Stimulated activated CD8-positive, alpha-beta memory T cell treated with anti-CD3 and anti-CD28 coated beads, Interleukin-7, amount 100 ng/mL, for 24 hours (primary cell): ENCODE data around the gene B3GNT7.
A peak's percentile ranks its signal among the peaks of the same experiment; 100 is the strongest.
"Not testable (repeated sequence)": the region's sequence is repeated elsewhere in the genome, so short reads cannot be mapped to it uniquely, and the experiment has no call there.

Source experiments
- DNase-seq: peaks from one replicate; pipeline ENCODE4 v3.0.0-alpha.2; 2020; ENCODE audit warnings: low read depth

B3GNT7 gene

DNA sequence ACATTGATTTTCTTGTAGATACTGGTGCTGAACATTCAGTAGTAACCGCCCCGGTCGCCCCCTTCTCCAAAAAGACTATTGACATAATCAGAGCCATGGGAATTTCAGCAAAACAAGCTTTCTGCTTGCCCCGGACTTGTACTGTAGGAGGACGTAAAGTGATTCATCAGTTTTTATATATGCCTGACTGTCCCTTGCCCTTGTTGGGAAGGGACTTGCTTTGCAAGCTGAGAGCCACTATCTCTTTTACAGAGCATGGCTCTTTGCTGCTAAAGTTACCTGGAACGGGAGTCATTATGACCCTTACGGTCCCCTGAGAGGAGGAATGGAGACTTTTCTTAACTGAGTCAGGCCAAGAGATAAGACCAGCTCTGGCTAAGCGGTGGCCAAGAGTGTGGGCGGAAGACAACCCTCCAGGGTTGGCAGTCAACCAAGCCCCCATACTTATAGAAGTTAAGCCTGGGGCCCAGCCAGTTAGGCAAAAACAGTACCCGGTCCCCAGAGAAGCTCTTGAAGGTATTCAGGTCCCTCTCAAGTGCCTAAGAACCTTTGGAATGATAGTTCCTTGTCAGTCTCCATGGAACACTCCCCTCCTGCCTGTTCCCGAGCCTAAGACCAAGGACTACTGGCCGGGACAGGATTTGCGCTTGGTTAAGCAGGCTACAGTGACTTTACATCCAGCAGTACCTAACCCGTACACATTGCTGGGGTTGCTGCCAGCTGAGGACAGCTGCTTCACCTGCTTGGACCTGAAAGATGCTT is 8.1 kb downstream of the B3GNT7 start:
- DNase-seq: not testable (repeated sequence)

DNA sequence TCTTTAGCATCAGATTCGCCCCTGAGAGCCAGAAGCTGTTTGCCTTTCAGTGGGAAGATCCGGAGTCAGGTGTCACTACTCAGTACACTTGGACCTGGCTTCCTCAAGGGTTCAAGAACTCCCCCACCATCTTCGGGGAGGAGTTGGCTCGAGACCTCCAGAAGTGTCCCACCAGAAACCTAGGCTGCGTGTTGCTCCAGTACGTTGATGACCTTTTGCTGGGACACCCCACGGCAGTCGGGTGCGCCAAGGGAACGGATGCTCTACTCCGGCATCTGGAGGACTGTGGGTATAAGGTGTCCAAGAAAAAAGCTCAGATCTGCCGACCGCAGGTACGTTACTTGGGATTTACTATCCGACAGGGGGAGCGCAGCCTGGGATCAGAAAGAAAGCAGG is 8.7 kb downstream of the B3GNT7 start:
- DNase-seq: not testable (repeated sequence)

DNA sequence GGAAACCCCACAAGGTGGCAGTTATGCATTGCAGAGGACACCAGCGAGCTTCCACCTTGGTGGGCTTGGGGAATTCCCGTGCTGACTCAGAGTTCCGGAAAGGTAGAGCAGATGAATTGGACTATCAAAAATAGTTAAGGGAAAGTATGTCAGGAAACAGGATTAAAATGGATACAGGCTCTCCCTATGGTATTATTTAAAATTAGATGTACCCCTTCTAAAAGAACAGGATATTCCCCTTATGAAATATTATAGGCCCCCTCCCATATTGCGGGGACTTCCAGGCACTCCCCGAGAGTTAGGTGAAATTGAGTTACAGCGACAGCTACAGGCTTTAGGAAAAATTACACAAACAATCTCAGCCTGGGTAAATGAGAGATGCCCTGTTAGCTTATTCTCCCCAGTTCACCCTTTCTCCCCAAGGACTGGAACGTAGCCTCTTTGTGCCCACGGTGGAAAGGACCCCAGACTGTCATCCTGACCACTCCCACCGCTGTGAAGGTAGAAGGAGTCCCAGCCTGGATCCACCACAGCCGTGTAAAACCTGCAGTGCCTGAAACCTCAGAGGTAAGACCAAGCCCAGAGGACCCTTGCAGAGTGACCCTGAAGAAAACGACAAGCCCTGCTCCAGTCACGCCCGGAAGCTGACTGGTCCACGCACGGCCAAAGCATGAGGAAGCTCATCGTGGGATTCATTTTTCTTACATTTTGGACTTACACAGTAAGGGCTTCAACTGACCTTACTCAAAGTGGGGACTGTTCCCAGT is 10.3 kb downstream of the B3GNT7 start:
- not testable (repeated sequence) for DNase-seq

DNA sequence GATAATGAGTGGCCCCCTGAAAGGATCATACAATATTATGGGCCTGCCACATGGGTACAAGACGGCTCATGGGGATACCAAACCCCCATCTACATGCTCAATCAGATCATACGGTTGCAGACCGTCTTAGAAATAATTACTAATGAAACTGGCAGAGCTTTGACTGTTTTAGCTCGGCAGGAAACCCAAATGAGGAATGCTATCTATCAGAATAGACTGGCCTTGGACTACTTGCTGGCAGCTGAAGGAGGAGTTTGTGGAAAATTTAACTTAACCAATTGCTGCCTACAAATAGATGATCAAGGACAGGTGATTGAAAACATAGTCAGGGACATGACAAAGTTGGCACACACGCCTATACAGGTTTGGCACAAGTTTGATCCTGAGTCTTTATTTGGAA is 12.2 kb downstream of the B3GNT7 start:
- DNase-seq: not testable (repeated sequence)

DNA sequence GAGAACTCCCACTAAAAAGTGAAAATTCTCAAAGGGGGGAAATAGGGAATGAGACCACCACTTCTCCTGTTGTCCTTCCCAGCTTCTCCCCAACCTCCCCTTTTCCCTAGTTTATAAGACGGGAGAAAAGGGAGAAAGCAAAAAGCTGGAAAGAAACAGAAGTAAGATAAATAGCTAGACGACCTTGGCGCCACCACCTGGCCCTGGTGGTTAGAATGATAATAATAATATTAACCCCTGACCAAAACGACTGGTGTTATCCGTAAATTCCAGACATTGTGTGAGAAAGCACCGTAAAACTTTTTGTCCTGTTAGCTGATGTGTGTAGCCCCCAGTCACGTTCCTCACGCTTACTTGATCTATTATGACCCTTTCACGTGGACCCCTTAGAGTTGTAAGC is 12.8 kb downstream of the B3GNT7 start:
- DNase-seq: not testable (repeated sequence)

DNA sequence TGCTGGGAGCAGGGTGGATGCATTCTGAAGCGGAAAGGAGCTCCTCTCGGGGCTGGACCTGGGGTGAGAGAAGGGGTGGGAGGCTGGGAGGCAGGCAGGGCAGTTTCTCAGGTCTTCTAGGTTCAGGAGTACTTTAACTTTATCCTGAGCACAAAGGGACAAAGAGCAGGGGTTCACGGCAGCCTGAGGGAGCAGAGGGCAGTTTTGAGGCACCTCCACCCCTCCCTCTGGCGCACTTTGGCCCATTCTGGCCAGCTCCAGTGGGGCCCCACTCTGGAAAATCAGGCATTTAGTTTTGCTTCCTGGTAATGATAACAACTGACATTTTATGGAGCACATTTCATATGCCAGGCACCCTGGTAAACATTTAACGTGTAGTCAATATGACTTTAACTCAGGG is 14.3 kb downstream of the B3GNT7 start:
- no peak for DNase-seq

DNA sequence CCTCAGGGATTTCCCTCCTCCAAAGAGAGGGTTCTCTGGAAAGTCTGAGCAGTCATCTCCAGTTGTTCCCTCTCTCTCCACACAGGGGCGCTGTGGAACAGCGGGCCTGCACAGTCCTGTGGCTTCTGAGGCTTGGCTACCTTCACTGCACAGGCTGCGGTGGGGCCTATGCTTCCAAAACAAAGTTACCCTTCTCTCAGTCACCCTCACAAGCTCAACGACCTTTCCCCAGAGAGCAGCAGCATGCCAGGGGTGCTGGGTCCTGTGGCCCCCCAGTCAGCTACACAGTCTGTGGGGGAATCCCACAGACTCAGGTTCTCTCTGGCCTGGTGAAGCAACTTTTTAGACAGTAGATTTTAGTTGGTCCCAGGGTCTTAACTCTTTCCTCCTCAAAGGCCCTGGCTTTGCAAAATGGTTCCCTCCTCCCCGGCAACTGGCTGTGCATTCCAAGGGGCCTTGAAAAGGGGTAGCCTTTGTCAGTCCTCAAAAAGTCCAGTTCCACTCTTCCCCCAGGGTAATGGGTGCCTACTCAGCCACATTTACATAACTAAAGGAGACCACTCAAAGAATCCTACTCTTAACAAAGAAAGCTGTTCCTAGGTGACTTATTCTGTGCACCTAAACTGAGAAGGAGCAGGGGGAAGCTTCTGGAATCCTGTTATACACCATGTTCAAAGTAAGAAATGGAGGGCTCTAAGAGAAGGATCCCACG is 14.9 kb downstream of the B3GNT7 start:
- DNase-seq: no peak

DNA sequence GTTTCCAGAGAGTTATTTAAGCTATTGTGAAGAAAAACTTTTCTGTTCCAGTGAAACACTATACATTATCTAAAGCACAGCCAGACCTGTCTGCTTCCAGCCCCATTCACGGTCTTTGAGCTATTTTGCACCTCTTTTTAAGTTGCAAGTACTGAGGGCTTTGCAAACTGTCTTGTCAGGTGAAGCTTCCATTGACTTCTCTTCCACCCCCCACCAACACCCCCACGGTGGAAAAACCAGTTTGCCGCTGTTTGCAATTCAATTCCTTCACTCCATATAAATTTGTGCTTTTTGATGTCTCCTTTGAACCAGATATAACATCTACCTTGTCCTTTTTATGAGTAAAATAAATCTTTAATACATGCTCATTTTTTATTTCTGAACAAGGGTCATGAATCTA is 15.7 kb downstream of the B3GNT7 start:
- no peak for DNase-seq

DNA sequence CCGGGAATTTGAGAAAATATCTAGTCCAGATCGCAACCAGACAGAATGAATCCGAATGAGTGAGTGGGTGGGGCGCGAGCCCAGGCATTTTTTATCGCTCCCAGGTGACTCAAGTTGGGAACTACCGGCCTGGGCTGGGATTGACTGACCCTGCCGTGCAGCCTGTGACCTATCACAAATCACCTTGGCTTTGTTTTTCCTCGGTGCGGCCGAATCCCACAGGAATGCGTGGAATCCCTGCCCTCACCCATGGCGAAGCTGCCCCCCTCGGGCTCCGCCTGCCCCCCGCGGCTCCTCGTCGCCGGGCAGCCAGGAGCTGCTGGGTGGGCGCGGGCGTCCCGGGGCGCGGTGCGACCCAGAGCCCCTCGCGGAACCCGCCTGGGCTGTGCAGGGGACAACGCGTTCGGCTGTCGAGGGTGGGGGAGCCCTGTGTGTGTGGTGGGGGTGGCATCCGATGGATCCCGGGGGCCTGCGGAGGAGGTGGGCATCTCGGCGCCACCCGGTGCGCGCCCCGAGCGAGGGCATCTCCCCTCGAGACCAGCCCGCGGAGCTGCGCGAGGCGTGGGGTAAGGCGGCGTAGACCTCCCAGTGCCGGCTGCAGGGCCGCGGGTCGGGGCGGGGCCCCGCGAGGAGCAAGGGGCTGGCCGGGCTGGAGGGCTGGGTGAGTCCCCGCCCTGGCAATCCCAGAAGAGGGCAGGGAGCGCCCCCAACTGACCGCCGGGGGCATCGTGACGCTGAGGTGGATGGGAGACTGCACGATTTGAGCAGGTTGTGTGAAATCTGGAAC is 16.5 kb downstream of the B3GNT7 start:
- peak; percentile 63 for DNase-seq

DNA sequence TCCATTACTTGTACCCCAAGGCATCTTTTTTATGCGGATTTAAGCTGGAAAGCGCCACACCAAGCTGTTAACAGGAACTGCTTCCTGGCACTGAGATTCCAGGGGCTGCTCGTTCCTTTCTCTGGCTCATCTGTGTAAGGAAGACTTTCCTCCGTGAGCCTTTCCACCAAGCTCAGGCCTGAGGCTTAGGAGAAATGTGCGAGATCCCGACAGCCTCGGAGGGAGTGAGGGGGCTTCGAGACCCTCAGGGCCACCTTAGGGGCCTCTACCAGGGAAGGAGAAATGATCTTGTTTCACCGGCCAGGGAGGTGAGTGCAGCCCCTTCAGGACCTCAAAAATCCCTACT is 17.1 kb downstream of the B3GNT7 start:
- no peak for DNase-seq

DNA sequence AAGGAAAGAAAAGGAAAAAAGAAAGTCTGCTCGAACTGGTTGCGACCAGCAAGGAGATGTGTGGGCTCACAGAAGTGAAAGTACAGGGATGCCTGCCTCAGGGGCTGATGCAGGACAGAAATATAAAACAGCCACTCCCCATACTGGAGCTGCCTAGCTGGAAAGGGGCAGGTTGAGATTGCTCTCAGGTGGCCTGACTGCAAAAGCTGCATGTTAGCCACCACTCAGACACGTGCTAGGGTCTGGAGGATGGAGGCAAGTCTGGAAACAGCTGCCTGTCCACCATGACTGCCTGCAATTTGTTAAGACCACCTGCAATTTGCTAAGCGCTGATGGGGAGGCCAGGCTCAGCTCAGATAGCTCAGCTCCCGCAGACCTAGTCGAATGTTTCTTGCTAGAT is 17.9 kb downstream of the B3GNT7 start:
- no peak for DNase-seq

DNA sequence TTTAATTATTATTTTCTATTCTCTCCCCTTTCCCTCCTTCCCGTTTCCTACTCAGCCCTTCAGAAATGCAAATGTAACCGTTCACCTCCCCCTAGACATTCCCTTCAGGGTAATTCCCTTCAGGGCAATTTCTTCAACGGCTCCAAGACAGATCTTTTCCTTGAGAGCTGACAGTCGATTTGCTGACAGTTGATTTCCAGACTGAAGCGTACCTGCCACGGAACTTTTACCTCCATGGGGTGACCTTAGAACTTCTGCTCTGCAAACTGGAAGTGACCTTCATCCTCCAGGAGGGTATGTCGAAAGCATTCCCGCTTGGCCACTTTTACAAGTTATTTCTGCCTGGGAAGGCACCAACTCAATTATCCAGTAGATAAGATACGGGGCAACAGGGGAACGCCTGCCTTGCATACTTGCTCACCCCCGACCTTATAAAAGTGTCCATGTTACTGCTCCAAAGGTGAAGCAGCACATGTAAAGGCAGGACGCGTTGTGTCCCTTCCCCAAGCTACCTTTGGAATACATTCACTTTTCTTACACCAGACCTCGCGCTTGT is 18.5 kb downstream of the B3GNT7 start:
- DNase-seq: no peak

DNA sequence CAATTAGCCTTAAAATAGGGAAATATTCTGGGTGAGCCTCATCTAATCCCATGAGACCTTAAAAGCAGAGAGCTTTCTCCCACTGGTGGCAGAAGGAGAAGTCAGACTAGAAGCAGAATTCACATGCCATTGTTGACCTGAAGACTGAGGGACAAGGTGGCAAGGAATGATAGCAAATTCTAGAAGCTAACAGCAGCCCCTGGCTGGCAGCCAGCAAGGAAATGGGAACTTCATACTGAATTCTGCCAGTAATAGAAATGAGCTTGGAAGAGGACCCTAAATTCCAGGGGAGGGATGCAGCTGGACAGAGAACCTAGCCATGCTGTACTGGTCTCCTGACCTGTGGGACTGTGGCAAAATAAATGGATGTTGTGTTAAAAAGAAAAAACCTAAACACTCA is 19.5 kb downstream of the B3GNT7 start:
- DNase-seq: no peak

DNA sequence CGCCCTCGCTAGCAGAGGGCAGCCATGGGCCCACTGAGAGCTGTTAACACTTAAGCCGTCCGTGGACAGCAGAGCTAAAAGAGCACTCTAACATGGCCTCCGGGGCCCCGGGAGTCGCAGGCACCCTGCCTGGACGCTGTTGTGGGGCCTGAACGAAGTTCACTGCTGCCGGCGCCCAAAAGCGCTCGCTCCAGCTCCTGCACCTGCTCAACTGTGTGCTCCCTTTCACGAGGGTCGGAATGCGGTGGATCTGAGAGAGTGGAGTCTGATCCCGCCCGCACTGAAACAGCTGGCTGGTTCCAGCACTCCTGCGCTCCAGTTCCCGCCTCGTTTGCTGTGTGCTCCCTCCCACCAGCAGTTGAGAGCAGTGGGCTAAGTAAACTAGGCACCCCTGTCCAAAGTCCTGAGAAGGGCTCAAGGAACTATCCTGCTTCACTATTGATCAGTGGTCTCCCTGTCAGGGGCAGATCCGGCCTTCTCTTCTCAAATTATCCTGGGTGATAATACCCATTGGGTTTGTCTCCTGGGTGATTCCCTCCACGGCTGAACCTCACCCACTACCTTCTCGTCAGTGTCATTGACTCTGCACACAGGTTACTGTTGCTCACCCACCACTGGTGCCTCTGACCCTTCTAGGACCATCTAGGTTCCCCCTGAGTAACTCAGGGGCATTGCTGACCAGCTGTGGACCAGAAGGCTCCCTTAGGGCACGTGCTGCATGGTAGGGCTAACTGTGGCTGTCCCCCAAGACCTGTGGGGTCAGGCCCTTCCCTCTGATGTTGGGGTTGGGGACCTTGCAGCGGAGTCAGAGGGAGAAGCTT is 23.5 kb downstream of the B3GNT7 start:
- no peak for DNase-seq

DNA sequence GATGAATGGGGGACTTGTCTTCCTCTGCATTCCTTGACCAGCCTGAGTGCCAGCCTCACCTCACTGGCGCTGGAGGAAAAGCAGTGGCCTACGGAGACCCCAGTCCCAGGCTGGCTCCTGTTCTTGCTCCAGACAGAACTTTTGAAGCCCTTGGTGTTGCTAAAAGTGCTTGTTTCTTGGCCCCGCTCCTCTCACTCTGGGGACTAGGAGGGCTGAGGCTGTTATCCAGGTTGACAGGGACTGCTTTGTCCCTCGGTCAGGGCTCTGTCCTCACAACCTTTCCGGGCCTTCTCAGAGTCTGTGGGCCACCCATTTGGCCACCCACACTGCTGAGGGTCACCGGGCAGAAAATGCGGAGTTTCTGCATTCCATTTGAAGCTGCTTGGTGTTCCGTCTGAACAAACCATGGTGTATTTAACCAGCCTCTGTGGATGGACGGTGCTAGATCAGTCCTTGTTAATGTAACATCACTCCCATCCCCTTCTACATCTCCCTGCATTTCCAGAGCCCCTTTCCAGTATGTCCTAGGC is 25.6 kb downstream of the B3GNT7 start:
- DNase-seq: no peak

DNA sequence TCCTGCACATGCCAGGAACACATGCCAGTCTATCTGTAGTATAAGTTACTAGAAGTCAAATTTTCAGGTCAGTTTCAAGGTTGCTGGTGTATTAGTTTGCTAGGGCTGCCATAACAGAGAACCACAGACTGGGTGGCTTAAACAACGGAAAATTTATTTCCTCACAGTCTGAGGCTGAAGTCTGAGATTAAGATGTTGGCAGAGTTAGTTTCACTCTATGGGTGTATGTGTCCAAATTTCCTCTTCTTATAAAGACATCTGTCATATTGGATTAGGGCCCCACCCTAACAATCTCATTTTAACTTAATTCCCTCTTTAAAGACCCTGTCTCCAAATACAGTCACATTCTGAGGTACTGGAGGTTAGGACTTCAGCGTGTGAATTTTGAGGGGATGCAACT is 26.5 kb downstream of the B3GNT7 start:
- no peak for DNase-seq

DNA sequence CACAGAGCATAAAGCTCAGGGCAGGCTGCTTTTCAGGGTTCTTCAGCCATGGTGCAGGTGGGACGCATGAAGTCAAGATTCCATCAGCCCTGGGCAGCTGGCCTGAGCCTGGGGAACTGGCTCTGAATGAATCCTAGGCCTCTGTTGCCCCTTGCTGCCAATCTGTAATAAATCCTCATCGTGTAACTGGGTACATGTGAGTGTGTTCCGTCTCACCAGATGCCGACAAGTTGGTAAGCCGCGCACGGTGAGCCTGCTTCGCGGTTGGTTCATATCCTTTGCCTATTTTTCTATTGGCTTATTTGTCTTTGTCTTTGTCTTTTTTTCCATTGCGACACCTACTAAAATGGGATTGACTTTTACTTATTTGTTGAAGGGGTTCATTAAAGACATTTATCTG is 27.7 kb downstream of the B3GNT7 start:
- no peak for DNase-seq

DNA sequence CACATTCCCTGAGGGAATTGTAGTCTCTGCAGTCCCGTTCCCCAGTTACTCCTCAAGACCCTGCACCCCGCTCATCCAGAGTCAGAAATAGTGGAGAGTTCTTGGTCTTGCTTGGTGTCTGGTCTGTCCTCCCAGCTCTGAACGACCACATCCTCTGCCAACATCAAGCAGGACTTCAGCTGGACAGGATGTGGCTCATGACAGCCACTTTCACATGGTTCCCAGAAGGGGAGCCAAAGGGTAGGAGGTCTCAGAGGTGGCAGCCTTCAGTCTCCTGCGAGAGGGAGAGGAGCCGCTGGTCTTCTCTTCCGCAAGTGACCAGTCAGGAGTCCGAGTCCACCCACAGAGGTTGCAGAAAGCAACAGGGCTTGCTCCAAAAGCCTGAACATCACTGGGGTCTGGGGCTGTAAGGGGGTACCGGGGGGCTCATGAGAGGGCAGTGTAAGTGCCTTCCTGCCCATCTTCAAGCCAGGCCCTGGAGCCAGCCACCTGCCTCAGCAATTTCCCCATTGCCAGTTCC is 29.8 kb downstream of the B3GNT7 start:
- DNase-seq: no peak

DNA sequence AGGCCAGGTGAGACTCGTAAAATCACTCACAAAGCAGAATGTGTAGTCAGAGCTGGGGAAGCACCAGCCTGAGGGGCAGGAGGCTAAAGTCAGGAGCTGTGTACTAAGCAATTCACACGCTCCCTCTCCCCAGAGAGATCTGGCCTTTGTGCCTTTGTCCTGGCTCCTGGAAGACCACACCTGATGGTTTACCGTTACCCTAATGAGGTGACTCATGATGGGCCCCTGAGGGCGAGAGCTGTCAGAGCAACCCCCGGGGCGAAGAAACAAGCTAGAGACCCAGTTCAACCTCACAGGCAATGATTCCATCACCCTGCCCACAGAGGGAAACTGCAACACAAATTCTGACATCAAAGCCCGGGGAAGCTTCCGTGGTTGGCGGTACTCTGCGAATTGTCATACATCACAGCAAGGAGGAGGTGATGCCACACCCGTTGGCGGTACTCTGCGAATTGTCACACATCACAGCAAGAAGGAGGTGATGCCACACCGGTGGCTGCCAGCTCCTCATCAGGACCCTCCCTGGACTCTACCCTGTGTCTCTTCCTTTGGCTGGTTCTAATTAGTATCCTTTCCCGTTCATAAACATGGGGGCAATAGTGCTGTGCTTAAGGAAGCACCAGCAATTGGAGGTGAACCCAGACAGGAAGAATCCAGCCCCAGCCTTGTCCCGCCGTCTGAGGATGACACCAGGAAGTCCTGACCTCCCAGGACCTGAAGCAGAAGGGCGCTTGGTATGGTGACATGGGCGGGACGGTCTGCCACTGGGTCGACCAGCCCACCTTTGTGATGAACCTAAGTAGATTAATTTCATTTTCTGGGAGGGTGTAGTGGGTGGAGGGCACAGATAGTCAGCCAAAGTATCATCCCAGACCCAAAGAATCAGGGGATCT is 30.5 kb downstream of the B3GNT7 start:
- DNase-seq: no peak

DNA sequence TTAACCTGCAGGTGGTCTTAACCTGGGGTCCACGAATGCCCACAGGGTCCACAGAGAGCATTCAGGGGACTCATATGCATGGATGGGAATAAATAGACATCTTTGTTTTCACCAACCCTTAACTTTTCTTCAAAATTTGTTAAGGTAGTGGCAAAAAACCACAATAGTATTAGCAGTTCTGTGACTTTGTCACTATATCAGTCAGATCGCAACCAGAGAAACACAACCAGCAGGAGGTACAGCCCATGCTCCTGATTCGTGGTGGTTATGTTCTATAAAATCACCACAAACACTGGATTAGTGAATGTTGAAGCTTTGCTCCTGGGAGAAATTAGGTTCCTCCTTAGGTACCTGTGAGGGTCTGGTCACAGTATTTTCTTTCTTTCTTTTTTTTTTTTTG is 31.6 kb downstream of the B3GNT7 start:
- DNase-seq: no peak
